GM08714 (cell line): Measurements from ENCODE around the gene ABCG2.
A peak's percentile ranks its signal among the peaks of the same experiment; 100 is the strongest.

Experiments
- H3K4me3 ChIP-seq: fragments of 200-500 bp; sonication (Bioruptor generic); 2 replicates; pipeline ENCODE4 v1.5.1; 2014; ENCODE audit warnings: mild to moderate bottlenecking, low read length, inconsistent platforms
- ZNF274 ChIP-seq: IDR thresholded peaks from 2 replicates; pipeline ENCODE4 v1.6.1; 2012; ENCODE audit warnings: mild to moderate bottlenecking, low read depth, low read length

ABCG2 gene

GRCh38 chr4:88158489-88159228 is at the start of gene ABCG2:
TSS of gene ABCG2 (minus strand) at chr4:88158639. CDS start at chr4:88139995, 18,644 bp downstream.
- TF ChIP-seq ZNF274, result no peak
- peak within 1 kb of the TSS; percentile 50; the same call in 1 of the 2 replicates for H3K4me3 ChIP-seq

GRCh38 chr4:88208156-88208555 is 49.7 kb upstream of the ABCG2 start:
- H3K4me3 ChIP-seq, result no peak overlapping the region
- no peak for TF ChIP-seq ZNF274

- H3K4me3 ChIP-seq, result no peak overlapping the region
- no peak for TF ChIP-seq ZNF274
Measured at GRCh38 chr4:88207171-88207570, 48.7 kb upstream of the ABCG2 start.

DNA sequence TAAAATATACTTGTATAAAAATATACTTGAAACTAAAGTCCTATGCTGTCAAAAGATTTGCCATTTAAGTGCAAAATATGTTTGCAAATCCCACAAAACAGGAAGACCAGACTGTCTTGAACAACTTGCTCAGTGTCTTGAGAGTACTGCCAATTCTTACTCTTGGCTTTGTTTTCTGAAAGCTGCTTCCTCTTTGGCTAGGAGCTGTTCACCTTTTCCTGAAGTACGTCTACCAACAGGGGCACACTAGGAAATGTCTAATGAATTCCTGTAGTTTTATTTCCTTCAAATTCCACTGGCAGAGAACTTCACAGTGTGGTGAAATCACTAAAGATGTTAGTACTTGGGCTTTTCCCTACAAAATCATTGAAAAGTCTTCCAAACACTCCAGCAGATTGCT is 46.4 kb upstream of the ABCG2 start:
- TF ChIP-seq ZNF274, result no peak
- no peak overlapping the region for H3K4me3 ChIP-seq

- TF ChIP-seq ZNF274, result no peak
- H3K4me3 ChIP-seq, result no peak overlapping the region
Measured at GRCh38 chr4:88202443-88202842, 44.0 kb upstream of the ABCG2 start.

DNA sequence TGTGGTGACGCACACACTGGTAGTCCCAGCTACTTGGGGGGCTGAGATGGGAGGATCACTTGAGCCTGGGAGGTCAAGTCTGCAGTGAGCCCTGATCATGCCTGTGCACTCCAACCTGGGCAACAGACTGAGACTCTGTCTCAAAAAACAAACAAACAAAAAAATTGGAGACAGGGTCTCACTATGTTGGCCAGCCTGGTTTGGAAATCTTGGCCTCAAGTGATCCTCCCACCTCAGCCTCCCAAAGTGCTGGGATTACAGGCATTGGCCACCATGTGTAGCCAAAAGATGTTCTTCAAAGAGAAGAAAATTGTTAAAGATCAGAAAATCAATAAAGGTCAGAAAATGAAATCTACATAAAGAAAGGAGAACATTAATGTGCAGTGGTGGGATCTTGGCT is 41.7 kb upstream of the ABCG2 start:
- H3K4me3 ChIP-seq, result no peak overlapping the region
- no peak for TF ChIP-seq ZNF274

GRCh38 chr4:88196523-88197185 is 38.2 kb upstream of the ABCG2 start:
- H3K4me3 ChIP-seq, result no peak overlapping the region
- no peak for TF ChIP-seq ZNF274

GRCh38 chr4:88196013-88196365 is 37.5 kb upstream of the ABCG2 start:
- no peak overlapping the region for H3K4me3 ChIP-seq
- no peak for TF ChIP-seq ZNF274

DNA sequence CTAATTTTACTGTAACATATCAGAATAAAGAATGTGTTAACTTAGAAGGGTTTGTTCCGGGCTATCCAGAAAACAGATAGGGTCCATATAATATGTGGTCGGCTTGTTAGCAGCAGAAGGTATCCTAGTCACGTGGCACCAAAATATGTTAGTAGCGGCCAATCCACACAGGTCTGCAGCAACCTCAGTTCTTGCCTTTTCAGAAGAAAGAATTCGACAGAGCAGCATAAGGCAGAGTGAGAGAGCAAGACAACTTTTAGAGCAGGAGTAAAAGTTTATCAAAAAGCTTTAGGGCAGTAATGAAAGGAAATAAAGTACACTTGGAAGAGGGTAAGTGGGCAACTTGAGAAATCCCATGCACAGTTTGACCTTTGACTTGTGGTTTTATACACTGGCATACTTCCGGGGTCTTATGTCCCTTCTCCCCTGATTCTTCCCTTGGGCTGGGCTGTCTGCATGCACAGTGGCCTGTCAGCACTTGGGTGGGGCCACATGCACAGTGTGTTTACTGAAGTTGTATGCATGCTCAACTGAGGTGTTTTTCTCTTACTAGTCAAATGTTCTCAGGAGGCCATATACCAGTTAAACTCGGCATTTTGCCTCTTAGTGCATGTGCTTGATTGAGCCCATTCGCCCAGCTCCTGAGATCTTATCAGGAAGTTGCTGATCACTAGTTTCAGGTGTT is 37.0 kb upstream of the ABCG2 start:
- no peak for TF ChIP-seq ZNF274
- no peak overlapping the region for H3K4me3 ChIP-seq

DNA sequence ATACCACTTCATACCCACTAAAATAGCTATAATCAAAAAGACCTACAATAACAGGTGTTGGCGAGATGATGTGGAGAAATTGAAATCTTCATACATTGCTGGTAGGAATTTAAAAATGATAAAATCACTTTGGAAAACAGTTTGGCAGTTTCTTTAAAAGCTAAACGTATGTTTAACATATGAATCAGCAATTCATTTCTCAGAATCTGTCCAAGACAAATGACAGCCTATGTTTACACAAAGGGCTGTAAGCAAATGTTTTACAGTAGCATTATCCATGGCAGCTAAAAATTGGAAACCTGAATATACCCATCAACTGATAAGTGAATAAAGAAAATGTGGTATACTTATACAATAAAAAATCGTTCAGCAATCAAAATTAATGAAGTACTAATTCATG is 33.0 kb upstream of the ABCG2 start:
- no peak for TF ChIP-seq ZNF274
- no peak overlapping the region for H3K4me3 ChIP-seq

DNA sequence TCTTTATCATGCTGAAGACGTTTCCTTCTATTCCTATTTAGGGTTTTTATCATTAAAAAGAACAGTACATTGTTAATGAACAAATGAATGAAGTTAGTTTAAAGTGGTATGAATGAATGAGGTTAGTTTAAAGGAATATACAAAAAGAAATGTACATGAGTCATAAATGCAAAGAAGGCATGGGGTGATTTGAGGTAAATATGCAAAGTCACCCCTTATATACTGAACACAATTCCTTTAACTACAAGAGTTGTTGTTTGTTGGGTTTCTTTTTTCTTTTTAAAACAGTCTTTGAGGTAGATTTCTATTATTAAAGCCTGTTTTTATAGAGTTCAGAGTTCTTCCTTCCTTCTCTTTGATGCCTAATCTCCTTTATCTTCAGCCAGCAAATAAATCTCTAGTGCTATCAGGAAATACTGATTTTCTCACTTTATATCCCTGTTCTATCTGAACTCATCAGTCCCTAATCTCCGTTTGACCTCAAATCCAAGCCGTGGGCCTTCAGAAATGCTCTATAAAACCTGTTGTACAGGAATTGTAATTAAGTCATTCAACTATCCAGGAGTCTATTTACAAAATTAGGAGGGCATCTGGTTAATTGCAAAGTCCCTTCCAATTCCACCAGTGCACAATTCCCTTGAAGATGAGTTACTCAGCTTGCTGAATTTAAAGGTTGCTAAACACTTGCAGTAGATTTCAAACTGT is 31.6 kb upstream of the ABCG2 start:
- no peak overlapping the region for H3K4me3 ChIP-seq
- TF ChIP-seq ZNF274, result no peak

DNA sequence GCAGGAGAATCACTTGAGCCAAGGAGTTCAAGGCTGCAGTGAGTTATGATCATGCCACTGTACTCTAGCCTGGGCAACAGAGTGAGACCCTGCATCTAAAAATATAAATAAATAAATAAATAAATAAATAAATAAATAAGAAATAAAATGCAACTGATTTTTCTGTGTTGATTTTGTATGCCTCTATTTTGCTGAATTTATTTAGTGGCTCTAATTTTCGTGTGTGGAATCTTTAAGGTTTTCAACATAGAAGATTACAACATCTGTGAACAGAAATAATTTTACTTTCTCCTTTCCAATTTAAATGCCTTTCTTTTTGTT is 30.9 kb upstream of the ABCG2 start:
- TF ChIP-seq ZNF274, result no peak
- no peak overlapping the region for H3K4me3 ChIP-seq

DNA sequence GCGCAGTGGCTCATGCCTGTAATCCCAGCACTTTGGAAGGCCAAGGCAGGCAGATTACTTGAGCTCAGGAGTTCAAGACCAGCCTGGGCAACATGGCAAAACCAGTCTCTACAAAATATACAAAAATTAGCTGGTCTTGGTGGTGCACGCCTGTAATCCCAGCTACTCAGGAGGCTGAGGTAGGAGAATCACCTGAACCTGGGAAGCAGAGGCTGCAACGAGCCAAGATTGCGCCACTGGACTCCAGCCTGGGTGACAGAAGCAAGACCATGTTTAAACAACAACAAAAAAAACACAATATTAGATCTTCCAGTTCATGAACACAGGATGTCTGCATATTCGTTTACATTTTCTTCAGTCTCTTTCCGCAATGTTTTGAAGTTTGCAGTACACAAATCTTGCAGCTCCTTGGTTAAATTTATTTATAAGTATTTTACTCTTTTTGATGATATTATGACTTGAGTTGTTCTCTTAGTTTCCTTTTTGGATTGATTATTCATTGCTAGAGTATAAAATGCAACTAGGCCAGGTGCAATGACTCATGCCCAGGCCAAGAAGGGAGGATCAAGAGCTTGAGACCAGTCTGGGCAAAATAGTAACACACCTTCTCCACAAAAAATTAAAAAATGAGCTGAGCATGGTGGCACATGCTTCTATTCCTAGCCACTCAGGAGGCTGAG is 30.4 kb upstream of the ABCG2 start:
- no peak overlapping the region for H3K4me3 ChIP-seq
- no peak for TF ChIP-seq ZNF274

DNA sequence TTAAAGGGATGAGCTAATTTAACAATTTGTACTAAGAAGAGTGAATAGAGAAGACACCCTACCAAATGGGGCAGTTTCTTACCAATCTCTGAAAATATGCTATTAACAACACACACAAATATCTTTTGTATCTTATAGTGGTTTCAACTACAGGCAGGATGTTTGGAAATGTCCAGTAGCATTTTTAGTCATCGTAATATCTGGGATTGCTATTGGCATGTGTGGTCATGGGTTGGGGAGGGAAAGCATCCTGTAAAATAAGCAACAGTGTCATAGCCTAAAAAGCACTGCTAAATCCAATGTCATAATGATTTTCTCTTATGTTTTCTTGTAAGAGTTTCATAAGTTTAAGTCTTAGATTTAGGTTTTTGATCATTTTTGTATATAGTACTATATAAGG is 29.3 kb upstream of the ABCG2 start:
- no peak for TF ChIP-seq ZNF274
- no peak overlapping the region for H3K4me3 ChIP-seq
